ENCODE measurements around the gene ENPP1. TPM values are rescaled to one million over a fixed set of nuclear protein-coding genes. Genes with fewer than 3 reads are reported as not detected.

Gene ENPP1
- total RNA-seq, 1 experiment from 2014 or later, result 1.1 TPM

DNA sequence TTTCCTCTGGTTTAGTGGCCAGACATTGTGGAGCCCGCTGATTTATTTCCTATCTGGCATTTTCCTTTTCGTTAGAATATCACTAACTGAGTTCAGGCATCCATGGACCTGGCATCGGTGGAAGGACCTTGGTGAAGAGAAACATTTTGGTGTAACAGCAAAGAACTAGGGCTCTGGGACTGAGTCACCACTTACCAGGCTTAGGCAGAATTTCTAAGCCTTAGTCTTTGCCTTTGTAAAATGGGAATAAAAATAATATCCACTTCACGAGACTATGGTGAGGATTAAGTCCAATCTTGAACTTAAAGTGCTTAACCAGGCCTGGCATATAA lies 42.0 kb upstream of the ENPP1 start:
- no peaks in the 10 kb centered on the region for H3K27me3 ChIP-seq (ENCODE audit: low read length)
- H3K4me1 ChIP-seq (ENCODE audit: low read length), result no peaks in the 10 kb centered on the region
- no peaks in the 10 kb centered on the region for H3K9me3 ChIP-seq (ENCODE audit: low read length)
- DNase-seq, result no peak
- no peaks in the 10 kb centered on the region for H3K9me2 ChIP-seq (replicated peaks; ENCODE audit: insufficient read depth, low read length)
- no peak overlapping the region for H3K4me3 ChIP-seq (ENCODE audit: low read length)
- H4K20me1 ChIP-seq (ENCODE audit: insufficient read depth, low read depth, low read length), result no peaks in the 10 kb centered on the region
- H3K36me3 ChIP-seq (ENCODE audit: insufficient read depth, low read length), result no peaks in the 10 kb centered on the region
- no peak overlapping the region for H3K27ac ChIP-seq (ENCODE audit: low read length)
- H3K79me2 ChIP-seq (ENCODE audit: low read length), result no peaks in the 10 kb centered on the region
- no peak overlapping the region for H2AFZ ChIP-seq (ENCODE audit: low read length)
- no peak overlapping the region for H3K4me2 ChIP-seq (ENCODE audit: low read depth, low read length, poor library complexity, severe bottlenecking)
- no peak overlapping the region for H3K9ac ChIP-seq (ENCODE audit: low read length)

GRCh38 chr6:131766631-131767030 lies 41.2 kb upstream of the ENPP1 start:
- H3K9me2 ChIP-seq (replicated peaks; ENCODE audit: insufficient read depth, low read length), result no peaks in the 10 kb centered on the region
- no peak overlapping the region for H3K9ac ChIP-seq (ENCODE audit: low read length)

GRCh38 chr6:131768964-131769363 lies 38.9 kb upstream of the ENPP1 start:
- H3K4me1 ChIP-seq (ENCODE audit: low read length), result no peaks in the 10 kb centered on the region
- no peaks in the 10 kb centered on the region for H4K20me1 ChIP-seq (ENCODE audit: insufficient read depth, low read depth, low read length)
- no peak overlapping the region for H3K9ac ChIP-seq (ENCODE audit: low read length)
- no peak overlapping the region for H3K27ac ChIP-seq (ENCODE audit: low read length)
- no peak overlapping the region for H2AFZ ChIP-seq (ENCODE audit: low read length)
- H3K9me2 ChIP-seq (replicated peaks; ENCODE audit: insufficient read depth, low read length), result no peaks in the 10 kb centered on the region
- H3K36me3 ChIP-seq (ENCODE audit: insufficient read depth, low read length), result no peaks in the 10 kb centered on the region
- DNase-seq, result no peak
- H3K9me3 ChIP-seq (ENCODE audit: low read length), result no peaks in the 10 kb centered on the region
- no peaks in the 10 kb centered on the region for H3K27me3 ChIP-seq (ENCODE audit: low read length)
- H3K4me2 ChIP-seq (ENCODE audit: low read depth, low read length, poor library complexity, severe bottlenecking), result no peak overlapping the region
- no peak overlapping the region for H3K4me3 ChIP-seq (ENCODE audit: low read length)
- H3K79me2 ChIP-seq (ENCODE audit: low read length), result no peaks in the 10 kb centered on the region

More at GRCh38 chr6:131766631-131767030, 41.2 kb upstream of the ENPP1 start:
- H3K27ac ChIP-seq (ENCODE audit: low read length), result no peak overlapping the region
- no peak for DNase-seq
- no peaks in the 10 kb centered on the region for H3K9me3 ChIP-seq (ENCODE audit: low read length)
- no peaks in the 10 kb centered on the region for H3K79me2 ChIP-seq (ENCODE audit: low read length)
- H3K4me2 ChIP-seq (ENCODE audit: low read depth, low read length, poor library complexity, severe bottlenecking), result no peak overlapping the region
- no peaks in the 10 kb centered on the region for H3K4me1 ChIP-seq (ENCODE audit: low read length)
- no peaks in the 10 kb centered on the region for H4K20me1 ChIP-seq (ENCODE audit: insufficient read depth, low read depth, low read length)
- no peaks in the 10 kb centered on the region for H3K36me3 ChIP-seq (ENCODE audit: insufficient read depth, low read length)
- no peak overlapping the region for H2AFZ ChIP-seq (ENCODE audit: low read length)
- no peak overlapping the region for H3K4me3 ChIP-seq (ENCODE audit: low read length)
- no peaks in the 10 kb centered on the region for H3K27me3 ChIP-seq (ENCODE audit: low read length)

- Histone ChIP-seq H3K4me3 (ENCODE audit: low read length) (no peak overlapping the region), H4K20me1 (ENCODE audit: insufficient read depth, low read depth, low read length) (no peaks in the 10 kb centered on the region), H3K79me2 (ENCODE audit: low read length) (no peaks in the 10 kb centered on the region), H3K9ac (ENCODE audit: low read length) (no peak overlapping the region), H2AFZ (ENCODE audit: low read length) (no peak overlapping the region), H3K36me3 (ENCODE audit: insufficient read depth, low read length) (no peaks in the 10 kb centered on the region), H3K4me1 (ENCODE audit: low read length) (no peaks in the 10 kb centered on the region), H3K9me2 (replicated peaks; ENCODE audit: insufficient read depth, low read length) (no peaks in the 10 kb centered on the region), H3K27me3 (ENCODE audit: low read length) (no peaks in the 10 kb centered on the region), H3K9me3 (ENCODE audit: low read length) (no peaks in the 10 kb centered on the region), H3K27ac (ENCODE audit: low read length) (no peak overlapping the region), H3K4me2 (ENCODE audit: low read depth, low read length, poor library complexity, severe bottlenecking) (no peak overlapping the region)
- no peak for DNase-seq
Measured at GRCh38 chr6:131769385-131770141, 38.3 kb upstream of the ENPP1 start.

- H3K9me2 ChIP-seq (replicated peaks; ENCODE audit: insufficient read depth, low read length), result no peaks in the 10 kb centered on the region
- H3K79me2 ChIP-seq (ENCODE audit: low read length), result no peaks in the 10 kb centered on the region
- H2AFZ ChIP-seq (ENCODE audit: low read length), result no peak overlapping the region
- no peak for DNase-seq
- H3K4me3 ChIP-seq (ENCODE audit: low read length), result no peak overlapping the region
- H3K9me3 ChIP-seq (ENCODE audit: low read length), result no peaks in the 10 kb centered on the region
- H3K4me1 ChIP-seq (ENCODE audit: low read length), result no peaks in the 10 kb centered on the region
- no peak overlapping the region for H3K27ac ChIP-seq (ENCODE audit: low read length)
- no peak overlapping the region for H3K9ac ChIP-seq (ENCODE audit: low read length)
- no peaks in the 10 kb centered on the region for H4K20me1 ChIP-seq (ENCODE audit: insufficient read depth, low read depth, low read length)
- H3K4me2 ChIP-seq (ENCODE audit: low read depth, low read length, poor library complexity, severe bottlenecking), result no peak overlapping the region
- H3K36me3 ChIP-seq (ENCODE audit: insufficient read depth, low read length), result no peaks in the 10 kb centered on the region
- no peaks in the 10 kb centered on the region for H3K27me3 ChIP-seq (ENCODE audit: low read length)
Measured at GRCh38 chr6:131770776-131771175, 37.0 kb upstream of the ENPP1 start.

DNA sequence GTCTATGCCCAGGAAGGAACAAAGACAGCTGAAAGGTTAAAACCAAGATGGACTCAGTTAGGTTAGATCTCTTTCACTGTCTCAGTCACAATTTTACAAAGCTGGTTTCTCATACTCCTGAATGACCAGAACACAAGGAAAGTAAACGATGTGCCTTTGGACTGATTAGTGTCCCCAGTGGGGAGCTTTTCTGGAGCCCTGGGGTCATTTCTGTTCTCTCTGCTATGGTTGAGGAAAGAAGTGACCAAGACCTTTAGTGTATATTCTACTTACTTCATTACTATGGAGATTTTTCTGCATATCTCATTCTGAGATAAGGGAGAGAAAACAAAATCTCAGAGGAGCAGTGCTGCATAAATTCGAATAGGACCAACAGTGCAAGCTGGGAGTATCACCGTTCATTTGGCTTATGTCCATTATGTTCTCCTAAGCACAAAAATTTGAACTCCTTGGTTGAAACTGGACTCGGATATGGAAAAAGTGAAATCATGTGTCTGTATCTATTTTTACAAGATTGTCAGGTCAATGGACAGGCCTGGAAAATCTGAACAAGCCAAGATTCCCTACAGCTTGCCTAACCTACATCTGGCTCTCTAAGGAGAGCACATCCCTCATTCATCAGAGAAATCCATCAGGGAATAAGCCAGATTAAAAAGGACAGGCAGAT lies 34.4 kb upstream of the ENPP1 start:
- no peak overlapping the region for H3K9ac ChIP-seq (ENCODE audit: low read length)
- H3K27ac ChIP-seq (ENCODE audit: low read length), result no peak overlapping the region
- no peaks in the 10 kb centered on the region for H3K9me2 ChIP-seq (replicated peaks; ENCODE audit: insufficient read depth, low read length)
- H4K20me1 ChIP-seq (ENCODE audit: insufficient read depth, low read depth, low read length), result no peaks in the 10 kb centered on the region
- H3K79me2 ChIP-seq (ENCODE audit: low read length), result no peaks in the 10 kb centered on the region
- H3K36me3 ChIP-seq (ENCODE audit: insufficient read depth, low read length), result no peaks in the 10 kb centered on the region
- no peaks in the 10 kb centered on the region for H3K9me3 ChIP-seq (ENCODE audit: low read length)
- DNase-seq, result no peak
- no peak overlapping the region for H2AFZ ChIP-seq (ENCODE audit: low read length)
- H3K4me1 ChIP-seq (ENCODE audit: low read length), result no peaks in the 10 kb centered on the region
- H3K27me3 ChIP-seq (ENCODE audit: low read length), result no peaks in the 10 kb centered on the region
- H3K4me2 ChIP-seq (ENCODE audit: low read depth, low read length, poor library complexity, severe bottlenecking), result no peak overlapping the region
- H3K4me3 ChIP-seq (ENCODE audit: low read length), result no peak overlapping the region

DNA sequence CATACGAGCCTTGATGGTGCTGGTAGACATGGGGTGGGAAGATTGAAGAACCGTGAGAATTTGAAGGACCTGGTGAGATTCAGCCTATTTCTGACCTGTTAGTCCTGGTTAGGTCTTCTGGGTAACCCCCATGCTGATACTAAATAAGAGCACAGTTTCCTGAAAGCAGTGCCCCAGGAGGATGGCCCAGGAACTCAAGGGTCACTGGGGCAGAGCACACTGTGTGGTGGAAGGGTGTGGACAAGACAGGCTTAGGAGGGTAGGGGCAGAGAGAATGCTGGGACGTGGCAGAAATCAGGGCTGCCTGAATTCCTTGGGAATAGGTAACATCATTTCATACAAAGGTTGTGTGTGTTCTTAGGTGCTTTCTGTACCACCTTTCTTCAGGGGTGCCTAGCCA lies 31.9 kb upstream of the ENPP1 start:
- H3K36me3 ChIP-seq (ENCODE audit: insufficient read depth, low read length), result no peaks in the 10 kb centered on the region
- no peaks in the 10 kb centered on the region for H3K9me2 ChIP-seq (replicated peaks; ENCODE audit: insufficient read depth, low read length)
- H3K9me3 ChIP-seq (ENCODE audit: low read length), result no peaks in the 10 kb centered on the region
- H3K4me1 ChIP-seq (ENCODE audit: low read length), result no peaks in the 10 kb centered on the region
- H3K27me3 ChIP-seq (ENCODE audit: low read length), result no peaks in the 10 kb centered on the region
- H3K79me2 ChIP-seq (ENCODE audit: low read length), result no peaks in the 10 kb centered on the region
- no peak overlapping the region for H3K4me3 ChIP-seq (ENCODE audit: low read length)
- no peak overlapping the region for H3K9ac ChIP-seq (ENCODE audit: low read length)
- no peaks in the 10 kb centered on the region for H4K20me1 ChIP-seq (ENCODE audit: insufficient read depth, low read depth, low read length)
- H3K27ac ChIP-seq (ENCODE audit: low read length), result no peak overlapping the region
- H3K4me2 ChIP-seq (ENCODE audit: low read depth, low read length, poor library complexity, severe bottlenecking), result no peak overlapping the region
- no peak overlapping the region for H2AFZ ChIP-seq (ENCODE audit: low read length)
- no peak for DNase-seq

DNA sequence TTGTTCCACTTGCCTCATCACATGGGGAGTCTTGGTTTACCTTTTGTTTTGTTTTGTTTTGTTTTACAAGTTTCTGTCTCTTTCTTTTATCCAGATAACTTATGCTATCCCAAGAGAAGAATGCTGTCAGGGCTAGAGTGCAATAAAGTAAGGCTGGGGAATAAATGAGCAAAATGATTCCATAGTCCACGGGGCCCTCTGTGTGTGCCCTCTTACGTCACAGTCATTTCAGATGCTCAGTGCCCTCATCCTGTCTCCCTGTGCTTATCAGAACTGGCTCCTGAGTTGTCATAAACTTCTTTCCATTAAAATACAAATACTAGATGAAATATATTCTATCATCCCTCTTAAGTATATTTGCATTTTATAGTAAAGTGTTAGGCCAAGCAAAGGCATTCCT lies 30.8 kb upstream of the ENPP1 start:
- no peaks in the 10 kb centered on the region for H3K9me3 ChIP-seq (ENCODE audit: low read length)
- H3K9ac ChIP-seq (ENCODE audit: low read length), result no peak overlapping the region
- H3K36me3 ChIP-seq (ENCODE audit: insufficient read depth, low read length), result no peaks in the 10 kb centered on the region
- H3K27ac ChIP-seq (ENCODE audit: low read length), result no peak overlapping the region
- H3K4me3 ChIP-seq (ENCODE audit: low read length), result no peak overlapping the region
- H3K9me2 ChIP-seq (replicated peaks; ENCODE audit: insufficient read depth, low read length), result no peaks in the 10 kb centered on the region
- H3K4me2 ChIP-seq (ENCODE audit: low read depth, low read length, poor library complexity, severe bottlenecking), result no peak overlapping the region
- no peak overlapping the region for H2AFZ ChIP-seq (ENCODE audit: low read length)
- DNase-seq, result no peak
- H3K27me3 ChIP-seq (ENCODE audit: low read length), result no peaks in the 10 kb centered on the region
- no peaks in the 10 kb centered on the region for H3K4me1 ChIP-seq (ENCODE audit: low read length)
- H3K79me2 ChIP-seq (ENCODE audit: low read length), result no peaks in the 10 kb centered on the region
- H4K20me1 ChIP-seq (ENCODE audit: insufficient read depth, low read depth, low read length), result no peaks in the 10 kb centered on the region

All from Karpas-422 (cell line).